Measurements from ENCODE around the gene DIP2C.

DNA sequence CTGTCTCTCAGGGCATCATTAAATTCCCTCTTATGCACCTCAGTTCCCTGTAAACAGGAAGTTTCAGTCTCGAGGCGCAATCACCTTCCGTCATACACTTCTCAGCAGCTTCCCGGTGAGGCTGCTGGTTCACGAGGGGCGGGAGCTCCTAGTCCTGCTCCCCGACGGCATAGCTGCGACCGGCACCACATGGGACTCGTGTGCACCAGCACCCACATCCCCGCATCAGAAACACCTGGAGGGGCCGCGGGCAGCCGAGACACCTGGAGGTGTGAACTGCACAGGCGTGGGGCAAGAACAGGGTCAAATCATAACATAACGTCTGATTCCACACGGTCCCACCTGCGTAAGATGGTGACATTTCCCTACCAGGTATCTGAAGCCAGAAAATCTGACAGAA is 52.7 kb downstream of the DIP2C start:
- TF ChIP-seq, protein P1, sequence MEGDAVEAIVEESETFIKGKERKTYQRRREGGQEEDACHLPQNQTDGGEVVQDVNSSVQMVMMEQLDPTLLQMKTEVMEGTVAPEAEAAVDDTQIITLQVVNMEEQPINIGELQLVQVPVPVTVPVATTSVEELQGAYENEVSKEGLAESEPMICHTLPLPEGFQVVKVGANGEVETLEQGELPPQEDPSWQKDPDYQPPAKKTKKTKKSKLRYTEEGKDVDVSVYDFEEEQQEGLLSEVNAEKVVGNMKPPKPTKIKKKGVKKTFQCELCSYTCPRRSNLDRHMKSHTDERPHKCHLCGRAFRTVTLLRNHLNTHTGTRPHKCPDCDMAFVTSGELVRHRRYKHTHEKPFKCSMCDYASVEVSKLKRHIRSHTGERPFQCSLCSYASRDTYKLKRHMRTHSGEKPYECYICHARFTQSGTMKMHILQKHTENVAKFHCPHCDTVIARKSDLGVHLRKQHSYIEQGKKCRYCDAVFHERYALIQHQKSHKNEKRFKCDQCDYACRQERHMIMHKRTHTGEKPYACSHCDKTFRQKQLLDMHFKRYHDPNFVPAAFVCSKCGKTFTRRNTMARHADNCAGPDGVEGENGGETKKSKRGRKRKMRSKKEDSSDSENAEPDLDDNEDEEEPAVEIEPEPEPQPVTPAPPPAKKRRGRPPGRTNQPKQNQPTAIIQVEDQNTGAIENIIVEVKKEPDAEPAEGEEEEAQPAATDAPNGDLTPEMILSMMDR (conservative IDR thresholded peaks at IDR 0.05; ENCODE audit: low read length) = no peak
- no peak for TF ChIP-seq EZH2phosphoT487 (IDR thresholded peaks at IDR 0.05; ENCODE audit: borderline replicate concordance)

Data from Loucy (cell line).